RWPE2 (cell line): Measurements from ENCODE around the gene PNKP.
A peak's percentile ranks its signal among the peaks of the same experiment; 100 is the strongest.

Source experiments
- ATAC-seq: fragments of 200-7000 bp; cut with Tn5 transposase; 3 replicates; pipeline ENCODE4 v1.9.1; 2021; ENCODE audit warnings: low read depth
- DNase-seq: peaks from one replicate; pipeline ENCODE4 v3.0.0-alpha.2; 2020; ENCODE audit warnings: low spot score
- H3K27ac ChIP-seq: fragments of 450-650 bp; 2 replicates; pipeline ENCODE4 v1.5.1; 2017; ENCODE audit warnings: mild to moderate bottlenecking; ENCODE audit not compliant: poor library complexity, severe bottlenecking
- H3K27me3 ChIP-seq: fragments of 250-450 bp; sonication (Bioruptor Pico); 2 replicates; pipeline ENCODE4 v1.5.1; 2021; ENCODE audit warnings: mild to moderate bottlenecking, moderate library complexity; ENCODE audit not compliant: insufficient read depth, poor library complexity, severe bottlenecking
- H3K36me3 ChIP-seq: fragments of 250-450 bp; sonication (Bioruptor Pico); 2 replicates; pipeline ENCODE4 v1.5.1; 2020; ENCODE audit warnings: low read depth, mild to moderate bottlenecking, moderate library complexity
- H3K4me1 ChIP-seq: fragments of 250-450 bp; sonication (Bioruptor Pico); 2 replicates; pipeline ENCODE4 v1.5.1; 2021; ENCODE audit warnings: mild to moderate bottlenecking, moderate library complexity; ENCODE audit not compliant: insufficient read depth, poor library complexity, severe bottlenecking
- H3K4me3 ChIP-seq: fragments of 250-450 bp; sonication (Bioruptor Pico); 2 replicates; pipeline ENCODE4 v1.5.1; 2021; ENCODE audit warnings: mild to moderate bottlenecking, moderate library complexity; ENCODE audit not compliant: severe bottlenecking
- H3K9me3 ChIP-seq: fragments of 250-450 bp; sonication (Bioruptor Pico); 2 replicates; pipeline ENCODE4 v1.5.1; 2021; ENCODE audit warnings: mild to moderate bottlenecking, moderate library complexity; ENCODE audit not compliant: severe bottlenecking
- CTCF ChIP-seq: fragments of 450-650 bp; IDR thresholded peaks from one replicate; pipeline ENCODE4 v1.5.1; 2017; ENCODE audit warnings: mild to moderate bottlenecking, moderate library complexity; ENCODE audit not compliant: poor library complexity, severe bottlenecking

PNKP gene

GRCh38 chr19:49890349-49891311 lies 23.3 kb upstream of the PNKP start:
- H3K36me3 ChIP-seq = no peaks in the 10 kb centered on the region
- no peak overlapping the region for H3K27ac ChIP-seq
- no peaks in the 10 kb centered on the region for H3K9me3 ChIP-seq

GRCh38 chr19:49889687-49890348 lies 22.4 kb upstream of the PNKP start:
- Histone ChIP-seq H3K9me3 (no peaks in the 10 kb centered on the region), H3K4me1 (no peaks in the 10 kb centered on the region), H3K27ac (no peak overlapping the region), H3K36me3 (no peaks in the 10 kb centered on the region; the same call in 1 of the 2 replicates), H3K4me3 (peak overlapping the region; percentile 27), H3K27me3 (no peaks in the 10 kb centered on the region)
- DNase-seq (no peak), ATAC-seq (peak; percentile 58)
- peak; percentile 91 for TF ChIP-seq CTCF

More at GRCh38 chr19:49890349-49891311, 23.3 kb upstream of the PNKP start:
- peak overlapping the region; percentile 27 for H3K4me3 ChIP-seq
- TF ChIP-seq CTCF = peak; percentile 77
- no peaks in the 10 kb centered on the region for H3K27me3 ChIP-seq
- ATAC-seq = peak; percentile 80
- DNase-seq = peak; percentile 42
- H3K4me1 ChIP-seq = no peaks in the 10 kb centered on the region

- no peaks in the 10 kb centered on the region for H3K4me1 ChIP-seq
- no peak overlapping the region for H3K27ac ChIP-seq
- no peak for ATAC-seq
- DNase-seq = no peak
- H3K36me3 ChIP-seq = no peaks in the 10 kb centered on the region; the same call in 1 of the 2 replicates
- no peak overlapping the region for H3K4me3 ChIP-seq
- H3K27me3 ChIP-seq = no peaks in the 10 kb centered on the region
- H3K9me3 ChIP-seq = no peaks in the 10 kb centered on the region
- no peak for TF ChIP-seq CTCF
Observed at GRCh38 chr19:49889038-49889686, 21.8 kb upstream of the PNKP start.

DNA sequence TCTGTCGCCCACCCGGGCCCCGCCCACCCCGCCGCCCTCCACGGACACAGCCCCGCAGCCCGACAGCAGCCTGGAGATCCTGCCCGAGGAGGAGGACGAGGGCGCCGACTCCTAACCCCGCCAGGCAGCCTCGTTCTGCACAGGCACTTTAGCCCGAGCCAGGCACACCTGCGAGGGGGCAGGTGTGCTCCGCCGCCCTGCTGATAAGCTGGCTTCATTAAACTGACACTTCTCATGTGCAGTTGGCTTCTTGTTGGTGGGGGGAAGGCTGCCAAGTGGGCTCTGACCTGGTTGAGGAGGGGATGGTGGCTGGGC lies 21.1 kb upstream of the PNKP start:
- peaks cover 6% of the 10 kb centered on the region for H3K36me3 ChIP-seq
- no peak overlapping the region for H3K27ac ChIP-seq

More for the DNA sequence above, 21.1 kb upstream of the PNKP start:
- Histone ChIP-seq H3K9me3 (no peaks in the 10 kb centered on the region), H3K4me1 (no peaks in the 10 kb centered on the region), H3K27me3 (no peaks in the 10 kb centered on the region), H3K4me3 (no peak overlapping the region)
- no peak for DNase-seq
- no peak for ATAC-seq
- TF ChIP-seq CTCF = no peak
